Prostate gland (tissue), 2 donors: ENCODE results near the gene EXOSC2. TPM values are rescaled to one million over a fixed set of nuclear protein-coding genes. Genes with fewer than 3 reads are reported as not detected.

Experiments
- DNase-seq: peaks from one replicate; pipeline ENCODE4 v3.0.0-alpha.2; 2019; ENCODE audit warnings: low spot score
- H3K27ac ChIP-seq, 2 donors: fragments of 200-600 bp; sonication (generic); 2 replicates each; pipeline ENCODE4 v1.5.1; 2017 to 2019
- H3K27me3 ChIP-seq: fragments of 200-600 bp; sonication (generic); replicated peaks from 2 replicates; pipeline ENCODE4 v1.5.1; 2019; ENCODE audit not compliant: insufficient read depth
- H3K36me3 ChIP-seq, 2 donors: fragments of 200-600 bp; sonication (generic); 1 replicate in 1 of 2; 2 replicates in 1 of 2; pipeline versions ENCODE4 v1.5.1 to v1.8.1; 2017 to 2019
- H3K4me1 ChIP-seq: fragments of 200-600 bp; sonication (generic); replicated peaks from 2 replicates; pipeline ENCODE4 v1.5.1; 2019
- H3K4me3 ChIP-seq, 2 donors: fragments of 200-600 bp; sonication (generic); 2 replicates each; pipeline ENCODE4 v1.5.1; 2017 to 2019
- H3K9me3 ChIP-seq: fragments of 200-600 bp; sonication (generic); 2 replicates; pipeline ENCODE4 v1.5.1; 2017
- POLR2A ChIP-seq: fragments of 450-650 bp; IDR thresholded peaks from one replicate; pipeline ENCODE4 v1.6.1; 2016; ENCODE audit warnings: antibody characterized with exemption, mild to moderate bottlenecking
- POLR2AphosphoS5 ChIP-seq: sonication (generic); formaldehyde crosslinking; IDR thresholded peaks from one replicate; pipeline ENCODE4 v1.6.1; 2017; ENCODE audit warnings: antibody characterized with exemption
- WGBS: methylation state at CpG from one replicate; pipeline ENCODE4 v1.1.5; 2018; 5-methylcytosine and 5-hydroxymethylcytosine counted together
- intact Hi-C: fragments of 100-400 bp; cut with DNase I; formaldehyde crosslinking; loops from one replicate; pipeline ENCODE4 v1.14.2; 2022
- total RNA-seq, 2 donors: library from RNA; depleted of rRNA; stranded (reverse); fragments of >200 nt; gene quantifications; one replicate each; pipeline ENCODE4 v1.1.0, GENCODE V29; 2016
- TF ChIP-seq, protein P1 (sequence below), 4 experiments: fragments of 200-600 bp in 2 of 4; fragments of 450-650 bp in 2 of 4; sonication (generic) in 2 of 4; IDR thresholded peaks; 1 replicate in 3 of 4; 2 replicates in 1 of 4; pipeline ENCODE4 v1.5.1; 2016 to 2019; ENCODE audit warnings: antibody characterized with exemption in 4 of 4, mild to moderate bottlenecking in 2 of 4, moderate library complexity in 2 of 4

EXOSC2 gene
- total RNA-seq, 2 donors from 2014 or later, result 18.4 to 22.7 TPM

DNA sequence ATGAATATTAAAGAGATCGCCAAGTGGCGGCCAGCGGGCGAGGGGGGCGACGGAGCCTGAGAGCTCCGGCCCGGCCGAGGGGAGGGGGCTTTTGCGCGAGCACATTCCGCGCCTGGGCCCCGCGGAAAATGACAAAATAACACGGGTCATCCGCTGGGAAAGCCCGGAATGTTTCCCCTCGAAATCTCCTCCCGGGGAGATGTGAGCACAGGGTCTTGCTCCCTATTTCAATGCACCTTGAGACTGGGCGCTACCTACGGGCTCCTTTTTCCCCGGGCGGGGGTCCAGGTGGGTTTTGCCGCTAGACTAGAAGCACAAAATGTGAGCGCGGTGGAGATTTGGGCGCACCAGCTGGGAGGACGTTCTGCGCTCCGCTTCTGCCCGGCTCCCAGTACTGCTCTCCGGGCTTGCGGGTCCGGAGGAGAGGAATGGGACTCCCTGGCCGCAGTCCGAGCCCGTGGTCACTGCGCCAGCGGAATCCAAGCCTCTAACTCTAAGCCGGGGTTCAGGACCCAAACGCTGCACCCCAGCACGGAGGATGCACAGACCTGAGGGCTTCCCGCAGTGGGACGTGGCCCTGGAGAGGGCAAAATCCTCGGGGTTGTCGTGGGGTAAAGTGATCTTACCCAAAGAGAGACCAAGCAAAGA is 32.0 kb upstream of the EXOSC2 start:
- Histone ChIP-seq H3K36me3 (no peaks in the 10 kb centered on the region), H3K4me3 (no peak overlapping the region), H3K4me1 (no peaks in the 10 kb centered on the region), H3K27ac (no peak overlapping the region), H3K9me3 (no peaks in the 10 kb centered on the region), H3K27me3 (peaks cover 66% of the 10 kb centered on the region)
- TF ChIP-seq POLR2AphosphoS5 (no peak), POLR2A (no peak)
- TF ChIP-seq, protein P1, sequence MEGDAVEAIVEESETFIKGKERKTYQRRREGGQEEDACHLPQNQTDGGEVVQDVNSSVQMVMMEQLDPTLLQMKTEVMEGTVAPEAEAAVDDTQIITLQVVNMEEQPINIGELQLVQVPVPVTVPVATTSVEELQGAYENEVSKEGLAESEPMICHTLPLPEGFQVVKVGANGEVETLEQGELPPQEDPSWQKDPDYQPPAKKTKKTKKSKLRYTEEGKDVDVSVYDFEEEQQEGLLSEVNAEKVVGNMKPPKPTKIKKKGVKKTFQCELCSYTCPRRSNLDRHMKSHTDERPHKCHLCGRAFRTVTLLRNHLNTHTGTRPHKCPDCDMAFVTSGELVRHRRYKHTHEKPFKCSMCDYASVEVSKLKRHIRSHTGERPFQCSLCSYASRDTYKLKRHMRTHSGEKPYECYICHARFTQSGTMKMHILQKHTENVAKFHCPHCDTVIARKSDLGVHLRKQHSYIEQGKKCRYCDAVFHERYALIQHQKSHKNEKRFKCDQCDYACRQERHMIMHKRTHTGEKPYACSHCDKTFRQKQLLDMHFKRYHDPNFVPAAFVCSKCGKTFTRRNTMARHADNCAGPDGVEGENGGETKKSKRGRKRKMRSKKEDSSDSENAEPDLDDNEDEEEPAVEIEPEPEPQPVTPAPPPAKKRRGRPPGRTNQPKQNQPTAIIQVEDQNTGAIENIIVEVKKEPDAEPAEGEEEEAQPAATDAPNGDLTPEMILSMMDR (IDR thresholded peaks at IDR 0.05), result no peak
- no peak for DNase-seq
- intact Hi-C loops, result loop anchor here (10.0 kb wide), 1 partner anchor 67 kb away; no protein-coding TSS in a partner anchor
- 4% methylated on average over 47 of the region's 47 CpGs for WGBS

- peaks cover 73% of the 10 kb centered on the region for H3K27me3 ChIP-seq
- TF ChIP-seq, protein P1 (IDR thresholded peaks at IDR 0.05), result no peak
- TF ChIP-seq POLR2AphosphoS5 (no peak), POLR2A (no peak)
- no peaks in the 10 kb centered on the region for H3K36me3 ChIP-seq
- H3K9me3 ChIP-seq, result no peaks in the 10 kb centered on the region
- DNase-seq, result no peak
- WGBS, result 5% methylated on average over 47 of the region's 49 CpGs
- H3K27ac ChIP-seq, result no peak overlapping the region
- intact Hi-C loops, result loop anchor here (10.0 kb wide), 1 partner anchor 68 kb away; no protein-coding TSS in a partner anchor
- H3K4me1 ChIP-seq, result no peaks in the 10 kb centered on the region
- H3K4me3 ChIP-seq, result no peak overlapping the region
Measured at GRCh38 chr9:130662099-130662969, 31.2 kb upstream of the EXOSC2 start.

- TF ChIP-seq, protein P1 (IDR thresholded peaks at IDR 0.05), result no peak
- TF ChIP-seq POLR2AphosphoS5 (no peak), POLR2A (no peak)
- peaks cover 73% of the 10 kb centered on the region for H3K27me3 ChIP-seq
- intact Hi-C loops, result loop anchor here (10.0 kb wide), 1 partner anchor 68 kb away; no protein-coding TSS in a partner anchor
- DNase-seq, result no peak
- H3K9me3 ChIP-seq, result no peaks in the 10 kb centered on the region
- H3K36me3 ChIP-seq, result no peaks in the 10 kb centered on the region
- no peaks in the 10 kb centered on the region for H3K4me1 ChIP-seq
- no peak overlapping the region for H3K27ac ChIP-seq
- H3K4me3 ChIP-seq, result no peak overlapping the region
- WGBS, result 8% methylated on average over 15 of the region's 15 CpGs
Measured at GRCh38 chr9:130662970-130663257, 30.7 kb upstream of the EXOSC2 start.

- Histone ChIP-seq H3K36me3 (no peaks in the 10 kb centered on the region), H3K4me1 (no peaks in the 10 kb centered on the region), H3K9me3 (no peaks in the 10 kb centered on the region), H3K4me3 (no peak overlapping the region), H3K27ac (no peak overlapping the region), H3K27me3 (peaks cover 73% of the 10 kb centered on the region)
- 3% methylated on average over 50 of the region's 65 CpGs for WGBS
- TF ChIP-seq, protein P1 (IDR thresholded peaks at IDR 0.05), result no peak
- TF ChIP-seq POLR2A, result no peak
- no peak for TF ChIP-seq POLR2AphosphoS5
- intact Hi-C loops, result loop anchor here (10.0 kb wide), 1 partner anchor 69 kb away; no protein-coding TSS in a partner anchor
- no peak for DNase-seq
Measured at GRCh38 chr9:130663258-130663976, 30.2 kb upstream of the EXOSC2 start.
